HG03066 (cell line): ENCODE results near the gene SNTG2.

Experiments
- ATAC-seq: cut with Tn5 transposase; IDR thresholded peaks from one replicate; pipeline ENCODE4 v1.9.1; 2021; ENCODE audit warnings: low read depth; ENCODE audit not compliant: unreplicated experiment

The SNTG2 gene

DNA sequence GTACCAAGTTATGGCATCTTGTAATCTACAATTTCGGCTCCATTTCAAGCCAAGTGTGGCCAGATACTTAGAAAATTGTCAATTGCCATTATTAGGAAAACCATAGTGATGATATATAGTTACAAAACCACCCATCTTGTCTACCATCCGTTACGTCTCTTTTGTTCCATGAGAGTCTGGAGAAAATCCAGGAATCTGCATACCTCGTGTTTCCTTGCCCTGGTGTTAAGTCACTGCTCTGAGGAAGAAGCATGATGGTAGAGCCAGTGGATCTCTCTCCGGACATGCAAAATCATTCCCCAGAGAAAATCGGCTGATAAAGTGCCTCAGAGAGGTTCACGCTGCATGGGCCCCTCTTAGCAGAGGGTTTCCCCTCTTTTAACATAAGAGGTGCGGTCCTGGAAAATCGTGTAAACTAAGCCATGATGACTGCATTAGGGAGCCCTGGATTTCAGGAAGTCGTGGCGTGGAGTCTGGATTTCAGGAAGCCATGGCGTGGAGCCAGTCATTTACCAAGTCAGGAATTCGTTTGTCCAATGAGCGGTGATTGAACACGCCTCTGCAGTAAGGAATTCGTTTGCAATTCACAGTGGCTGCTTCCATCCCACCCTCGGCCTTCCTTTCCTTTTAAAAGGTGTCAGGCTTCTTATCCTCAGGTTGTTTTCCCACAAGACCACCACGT lies 304.2 kb downstream of the SNTG2 start:
- no peak for ATAC-seq

DNA sequence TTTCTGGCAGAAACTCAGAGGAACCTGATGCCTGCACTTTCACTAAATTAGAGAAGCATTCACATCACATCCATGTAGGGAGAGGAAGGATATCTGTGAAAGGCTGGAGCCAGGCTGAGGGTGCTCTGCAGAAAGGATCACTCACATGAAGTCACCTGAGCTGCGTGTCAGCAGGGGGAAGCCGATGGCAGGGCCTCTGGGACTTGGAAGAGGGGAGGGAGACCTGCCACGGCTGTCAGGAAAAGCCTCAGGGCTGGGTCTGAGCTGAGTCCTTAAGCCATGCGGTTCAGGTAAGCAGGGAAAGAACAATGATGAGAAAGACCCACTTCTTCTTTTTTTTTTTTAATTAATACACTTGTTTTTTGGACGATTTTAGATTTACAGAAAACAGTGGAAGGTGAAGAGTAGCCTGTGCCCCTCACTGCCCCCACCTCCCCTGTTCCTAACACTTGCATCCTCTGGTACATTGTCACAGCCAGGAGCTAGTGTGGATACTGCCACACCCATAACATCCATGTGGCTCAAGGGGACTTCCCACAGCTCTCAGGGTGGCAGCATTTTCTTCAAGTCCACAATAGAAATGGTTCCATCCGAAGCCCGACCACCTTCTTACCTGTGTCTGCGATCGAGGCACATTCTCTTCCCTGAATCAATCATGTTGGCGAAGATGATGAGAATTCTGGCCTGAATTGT lies 306.1 kb downstream of the SNTG2 start:
- no peak for ATAC-seq

DNA sequence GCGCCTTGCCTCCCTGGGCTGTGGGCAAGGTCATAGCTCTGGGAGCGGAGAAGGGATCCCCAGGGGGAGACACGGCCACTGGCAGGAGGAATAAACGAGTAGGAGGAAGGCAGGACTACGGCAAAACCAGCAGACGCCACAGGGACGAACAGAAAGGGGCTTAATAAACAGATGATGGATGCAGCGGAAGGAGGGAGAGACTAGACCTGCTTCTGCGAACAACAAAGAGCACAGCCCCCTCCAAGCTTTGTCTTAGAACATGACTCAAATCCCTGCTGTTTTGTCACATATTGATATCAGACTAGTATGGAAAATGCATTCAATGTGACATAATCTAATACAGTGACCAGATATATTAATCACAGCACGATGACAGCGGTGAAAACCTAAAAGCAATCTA lies 306.7 kb downstream of the SNTG2 start:
- no peak for ATAC-seq

DNA sequence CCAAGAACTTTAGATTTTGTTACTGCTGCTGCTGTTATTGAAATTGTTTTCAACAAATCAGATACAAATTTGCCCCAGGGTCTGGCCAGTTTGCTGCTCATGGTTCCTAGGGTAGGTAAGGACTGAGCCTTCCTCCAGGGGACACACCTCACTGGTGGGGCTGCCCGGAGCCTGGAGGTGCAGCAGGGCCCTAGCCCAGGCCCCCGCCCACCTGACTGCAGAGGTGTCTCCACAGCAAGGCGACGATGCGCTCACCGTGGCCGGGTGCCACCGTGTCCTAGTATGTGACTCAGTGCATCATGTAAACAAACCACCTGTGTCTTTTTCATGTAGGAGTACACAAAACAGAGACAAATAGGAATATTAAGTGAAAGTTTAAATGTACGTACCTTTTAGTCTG lies 309.1 kb downstream of the SNTG2 start:
- no peak for ATAC-seq

DNA sequence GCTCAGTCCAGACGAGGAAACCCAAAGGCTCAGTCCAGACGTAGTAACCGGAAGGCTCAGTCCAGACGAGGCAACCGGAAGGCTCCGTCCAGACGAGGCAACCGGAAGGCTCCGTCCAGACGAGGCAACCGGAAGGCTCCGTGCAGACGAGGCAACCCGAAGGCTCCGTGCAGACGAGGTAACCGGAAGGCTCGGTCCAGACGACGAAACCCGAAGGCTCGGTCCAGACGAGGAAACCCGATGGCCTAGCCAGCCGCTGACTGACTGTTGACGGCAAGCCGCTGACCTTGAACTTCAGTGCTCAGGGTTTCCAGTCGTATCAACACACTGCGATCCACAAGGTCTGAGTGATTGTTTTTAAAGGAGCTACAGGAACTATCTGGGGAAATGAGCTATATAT lies 312.0 kb downstream of the SNTG2 start:
- no peak for ATAC-seq

DNA sequence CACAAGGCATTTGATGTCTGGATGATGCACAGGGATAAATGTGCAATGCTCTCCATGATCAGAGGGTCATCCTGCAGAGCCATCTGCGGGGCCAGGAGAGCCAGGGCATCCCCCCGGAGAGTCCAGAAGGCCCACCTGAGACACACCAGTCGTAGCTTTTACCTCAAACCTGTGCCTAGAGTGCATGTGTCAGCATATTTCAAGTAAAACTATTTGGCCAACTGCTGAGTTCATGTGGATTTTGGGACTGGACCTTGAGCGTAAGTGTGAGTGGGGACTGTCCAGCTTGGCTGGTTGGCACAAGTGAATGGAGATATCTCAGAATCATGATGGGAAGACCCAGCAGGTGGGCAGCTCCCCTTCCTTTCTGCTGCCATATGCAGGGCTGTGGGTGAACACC lies 314.8 kb downstream of the SNTG2 start:
- ATAC-seq, result no peak

DNA sequence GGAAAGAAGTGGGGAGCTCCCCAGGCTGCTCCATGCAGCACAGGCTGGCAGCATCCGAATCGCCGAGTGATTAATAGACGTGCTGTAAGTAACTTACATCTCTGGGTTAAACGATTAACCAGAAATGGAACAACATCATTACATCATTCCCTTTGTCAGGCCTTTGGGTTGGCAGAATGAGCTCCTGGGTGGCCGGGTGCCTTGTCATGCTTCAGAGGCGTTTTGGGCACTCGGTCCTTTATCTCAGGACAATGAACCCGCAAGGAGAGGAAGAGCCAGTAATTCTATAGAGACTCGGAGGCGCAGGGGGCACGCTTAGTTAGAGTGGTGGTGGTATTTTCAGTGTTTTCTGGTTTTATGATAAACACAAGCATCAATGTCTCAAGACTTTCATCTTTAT lies 315.7 kb downstream of the SNTG2 start:
- ATAC-seq, result no peak

DNA sequence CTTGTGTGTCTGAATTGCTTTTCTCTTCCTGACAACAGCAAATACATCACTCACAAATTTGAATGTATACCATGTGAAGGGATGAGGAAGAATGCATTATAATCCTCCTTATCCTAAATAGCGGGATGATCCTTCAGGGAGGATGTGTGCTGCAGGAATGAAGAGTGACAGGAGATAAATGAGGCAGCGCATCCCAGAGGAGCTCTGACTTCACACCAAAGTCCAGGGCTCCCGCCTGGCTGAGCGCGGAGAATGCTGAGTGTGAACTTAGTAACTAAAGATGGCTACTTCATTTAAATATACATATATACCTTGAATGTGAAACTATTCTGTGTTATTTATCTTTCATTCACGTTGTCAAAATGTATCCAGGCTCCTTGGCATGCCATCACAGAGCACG lies 317.4 kb downstream of the SNTG2 start:
- ATAC-seq, result no peak

DNA sequence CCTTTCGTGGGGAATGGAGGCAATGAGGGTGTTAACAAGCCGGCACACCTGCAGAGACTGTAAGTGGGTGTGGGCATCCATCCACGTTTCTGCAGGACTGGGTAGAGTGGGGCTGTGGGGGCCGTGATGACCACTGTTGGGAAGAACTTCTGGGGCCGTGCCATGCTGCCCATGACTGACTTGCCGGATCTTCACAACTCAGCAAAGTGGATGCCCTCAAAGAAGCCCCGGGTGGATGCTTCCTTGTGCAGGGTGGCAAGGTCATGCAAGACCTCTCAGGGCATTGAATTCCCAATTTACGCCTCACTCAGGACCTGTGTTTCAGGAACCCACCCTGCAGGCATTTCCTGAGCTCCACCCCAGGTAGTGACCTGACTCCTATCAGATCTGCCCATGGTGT lies 319.2 kb downstream of the SNTG2 start:
- no peak for ATAC-seq

DNA sequence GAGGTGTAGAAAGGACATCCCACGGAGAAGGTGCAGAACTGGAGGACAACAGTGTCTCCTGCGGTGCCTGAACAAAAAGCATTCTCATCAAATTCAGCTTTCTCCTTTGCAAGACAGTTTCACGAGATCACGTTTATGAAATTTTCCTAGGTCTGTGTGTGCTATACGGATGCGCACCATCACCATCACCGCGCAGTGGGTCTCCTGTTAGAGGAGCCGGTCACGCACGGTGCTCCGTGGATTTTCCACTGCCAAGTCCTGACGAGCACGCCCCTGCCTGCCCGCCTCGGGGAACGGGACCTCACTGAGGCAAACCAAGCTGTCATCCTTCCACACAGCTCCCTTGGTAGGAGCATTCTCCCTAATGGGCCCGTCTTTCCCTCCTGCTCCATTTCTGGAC lies 322.2 kb downstream of the SNTG2 start:
- no peak for ATAC-seq

DNA sequence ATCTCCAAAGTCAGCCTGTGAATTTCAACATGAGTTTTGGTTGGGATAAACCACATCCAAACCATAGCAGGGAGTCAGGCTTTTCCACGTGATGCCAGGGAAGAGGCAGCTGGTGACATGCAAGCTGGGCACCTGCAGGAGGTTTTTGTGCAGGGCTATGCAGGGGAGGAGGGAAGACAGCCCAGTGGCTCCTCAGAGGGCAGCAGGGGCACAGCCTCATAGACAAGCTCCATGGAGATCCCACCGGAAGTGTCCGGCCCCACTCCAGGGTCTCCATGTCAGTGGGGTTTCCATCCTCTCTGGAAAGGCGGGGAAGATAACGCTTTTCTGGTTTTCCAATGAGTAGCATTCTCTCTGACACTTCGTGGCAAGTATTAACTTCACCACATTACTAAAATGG lies 327.0 kb downstream of the SNTG2 start:
- no peak for ATAC-seq

DNA sequence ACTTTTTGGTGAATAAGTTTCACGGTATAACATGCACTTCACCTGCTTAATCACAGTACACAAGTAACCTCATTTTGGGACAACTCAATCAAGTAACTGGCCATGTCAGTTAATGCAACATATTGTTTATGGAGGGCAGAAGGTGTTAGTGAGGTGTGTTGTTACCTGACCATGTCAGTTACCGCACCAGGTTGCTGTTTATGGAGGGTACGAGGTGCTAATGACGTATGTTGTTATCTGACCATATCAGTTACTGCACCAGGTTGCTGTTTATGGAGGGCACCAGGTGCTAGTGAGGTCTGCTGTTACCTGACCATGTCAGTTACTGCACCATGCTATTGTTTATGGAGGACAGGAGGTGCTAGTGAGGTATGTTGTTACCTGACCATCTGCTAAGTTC lies 327.5 kb downstream of the SNTG2 start:
- no peak for ATAC-seq

DNA sequence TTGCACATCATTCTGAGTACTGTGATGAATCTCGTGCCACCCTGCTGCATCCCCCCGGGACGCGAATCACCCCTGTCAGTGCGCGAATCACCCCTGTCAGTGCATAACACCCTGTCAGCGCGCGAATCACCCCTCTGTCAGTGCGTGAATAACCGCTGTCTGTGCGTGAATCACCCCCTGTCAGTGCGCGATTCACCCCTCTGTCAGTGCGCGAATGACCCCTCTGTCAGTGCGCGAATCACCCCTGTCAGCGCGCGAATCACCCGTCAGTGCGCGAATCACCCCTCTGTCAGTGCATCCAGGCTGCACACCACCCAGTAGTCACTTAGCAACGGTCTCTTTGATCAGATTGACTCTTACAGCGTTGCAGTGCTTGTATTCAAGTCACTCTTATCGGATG lies 328.2 kb downstream of the SNTG2 start:
- ATAC-seq, result no peak

DNA sequence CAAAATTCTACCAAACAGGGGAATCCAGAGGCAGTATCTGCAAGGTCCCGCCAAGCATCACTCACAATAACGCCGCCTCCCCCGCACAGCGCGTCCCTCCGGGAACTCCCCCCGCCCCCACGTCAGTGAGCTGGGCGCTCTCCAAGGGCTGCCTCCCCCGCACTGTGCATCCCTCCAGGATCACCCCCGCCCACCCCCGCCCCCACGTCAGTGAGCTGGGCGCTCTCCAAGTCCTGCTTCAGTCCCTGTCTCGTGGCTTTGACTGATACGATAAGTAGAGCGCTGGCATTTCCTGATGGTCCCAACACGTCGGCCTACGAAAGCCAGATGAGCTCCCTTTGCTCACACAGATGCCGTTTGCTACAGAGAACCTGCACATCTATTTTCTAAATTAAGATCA lies 331.9 kb downstream of the SNTG2 start:
- no peak for ATAC-seq

DNA sequence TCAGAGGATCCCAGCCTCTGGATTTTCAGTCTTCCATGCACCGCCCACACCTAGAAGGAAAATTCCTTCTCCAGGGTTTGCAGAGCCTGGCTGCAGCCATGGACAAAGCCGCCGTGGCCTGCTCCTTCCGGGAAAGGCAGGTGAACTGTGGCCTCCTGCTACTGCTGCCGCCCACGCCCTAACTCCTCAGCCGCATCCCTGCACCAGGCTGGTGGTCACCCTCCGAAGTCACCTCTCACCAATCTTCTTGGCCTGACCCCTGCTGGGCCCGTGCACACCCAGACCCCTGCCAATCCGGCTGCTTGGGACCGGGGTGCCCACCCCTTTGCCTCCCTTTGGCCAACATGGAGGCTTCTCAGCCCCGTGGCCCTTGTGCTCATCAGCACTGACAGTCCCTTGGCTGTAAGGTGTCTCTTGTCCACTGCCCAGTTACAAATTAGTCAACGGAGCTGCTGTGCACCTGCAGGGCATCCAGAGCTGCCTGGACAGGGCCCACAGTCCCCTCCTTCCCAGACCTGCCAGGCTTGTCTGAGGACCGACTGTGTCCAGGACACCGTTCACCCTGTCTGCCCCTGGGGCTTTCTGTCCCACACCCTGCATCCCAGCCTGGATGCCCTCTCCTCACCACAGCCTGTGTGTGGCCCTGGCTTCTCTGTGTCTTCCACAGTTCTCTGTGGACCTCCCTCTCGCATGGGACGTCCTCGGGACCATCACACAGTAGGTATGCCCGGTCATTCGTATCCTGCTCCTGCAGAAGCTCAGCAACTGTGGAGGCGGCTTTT lies 332.6 kb downstream of the SNTG2 start:
- ATAC-seq, result no peak

DNA sequence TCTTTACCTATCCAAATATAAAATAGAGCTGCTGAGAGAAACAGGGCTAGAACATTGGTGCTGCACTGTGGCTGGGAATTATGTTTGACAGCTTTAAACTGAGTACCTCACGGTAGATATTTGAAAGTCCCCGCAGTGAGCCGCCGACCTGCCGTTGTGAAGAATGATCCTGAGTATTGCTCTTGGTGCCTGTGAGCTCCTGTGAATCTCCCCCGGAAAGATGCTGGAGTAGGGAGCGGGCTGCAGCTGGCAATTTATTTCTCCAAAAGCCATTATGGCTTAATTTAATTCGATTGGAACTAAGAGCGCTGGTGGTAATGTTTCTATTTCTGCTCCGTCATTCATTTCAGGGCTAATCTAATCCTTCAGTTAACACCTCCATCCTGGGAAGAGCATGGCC lies 333.2 kb downstream of the SNTG2 start:
- no peak for ATAC-seq

DNA sequence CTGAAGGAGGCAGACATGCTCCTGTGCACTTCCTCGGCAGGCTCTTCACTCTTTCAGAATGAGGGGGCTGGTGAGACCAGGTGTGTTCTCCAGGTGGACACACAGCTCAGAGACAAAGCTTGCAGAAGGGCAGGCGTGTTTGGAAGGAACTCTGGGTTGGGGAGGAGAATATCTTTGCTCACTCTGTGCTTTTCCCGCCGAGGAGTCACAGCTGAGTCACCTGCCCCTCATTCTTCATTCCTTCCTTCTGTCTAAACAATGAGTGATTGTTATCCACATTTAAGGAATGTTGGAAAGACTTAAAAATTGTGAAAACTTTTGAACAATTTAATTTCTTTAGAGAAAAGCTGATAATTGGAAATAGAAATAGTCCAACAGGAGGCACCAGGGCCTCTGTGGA lies 336.3 kb downstream of the SNTG2 start:
- no peak for ATAC-seq

DNA sequence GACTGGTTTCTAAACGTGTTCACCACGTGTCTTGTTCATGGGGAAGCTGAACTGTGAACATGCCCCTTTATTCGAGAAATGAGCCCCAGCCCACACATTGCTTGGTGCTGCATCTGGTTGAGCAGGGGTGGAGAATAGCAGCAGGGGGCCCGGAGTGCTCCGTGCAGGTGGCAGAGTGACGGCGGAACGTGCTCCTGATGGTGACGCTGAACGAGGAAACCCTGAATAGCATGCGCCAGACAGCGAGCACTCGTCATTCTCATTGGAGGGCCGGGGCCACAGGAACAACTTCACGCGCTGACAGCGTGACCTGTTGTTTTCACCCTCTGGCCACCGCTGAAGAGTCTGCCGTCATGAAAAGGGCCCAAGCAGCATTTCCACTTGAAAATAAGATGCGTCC lies 336.8 kb downstream of the SNTG2 start:
- no peak for ATAC-seq

DNA sequence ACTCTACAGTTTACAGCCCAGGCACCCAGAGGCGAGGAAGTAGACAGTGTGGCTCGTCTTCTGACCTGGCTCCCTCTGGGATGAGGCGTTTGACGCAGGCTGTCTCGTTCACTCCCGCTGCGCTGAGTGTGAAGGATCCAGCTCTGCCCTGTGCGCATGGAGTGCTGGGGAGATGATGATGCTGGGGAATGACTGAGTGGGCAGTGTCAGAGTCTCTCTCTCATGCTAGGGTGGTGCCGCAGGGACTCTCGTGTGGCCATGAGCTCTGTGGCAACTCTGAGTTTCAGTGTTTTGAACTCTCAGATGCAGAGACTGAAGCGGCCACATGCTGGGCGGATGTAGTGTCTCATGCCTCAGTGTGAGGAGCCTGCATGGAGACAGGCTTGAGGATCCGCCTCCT lies 344.3 kb downstream of the SNTG2 start:
- ATAC-seq, result no peak

DNA sequence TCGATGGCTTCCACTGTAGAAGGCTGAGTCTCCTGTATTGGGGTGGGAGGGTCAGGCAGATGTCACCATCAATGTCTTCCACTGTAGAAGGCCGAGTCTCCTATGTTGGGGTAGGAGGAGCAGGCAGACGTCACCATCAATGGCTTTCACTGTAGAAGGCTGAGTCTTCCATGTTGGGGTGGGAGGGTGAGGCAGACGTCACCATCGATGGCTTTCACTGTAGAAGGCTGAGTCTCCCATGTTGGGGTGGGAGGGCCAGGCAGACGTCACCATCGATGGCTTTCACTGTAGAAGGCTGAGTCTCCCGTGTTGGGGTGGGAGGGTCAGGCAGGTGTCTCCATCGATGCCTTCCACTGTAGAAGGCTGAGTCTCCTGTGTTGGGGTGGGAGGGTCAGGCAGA lies 345.1 kb downstream of the SNTG2 start:
- ATAC-seq, result no peak

DNA sequence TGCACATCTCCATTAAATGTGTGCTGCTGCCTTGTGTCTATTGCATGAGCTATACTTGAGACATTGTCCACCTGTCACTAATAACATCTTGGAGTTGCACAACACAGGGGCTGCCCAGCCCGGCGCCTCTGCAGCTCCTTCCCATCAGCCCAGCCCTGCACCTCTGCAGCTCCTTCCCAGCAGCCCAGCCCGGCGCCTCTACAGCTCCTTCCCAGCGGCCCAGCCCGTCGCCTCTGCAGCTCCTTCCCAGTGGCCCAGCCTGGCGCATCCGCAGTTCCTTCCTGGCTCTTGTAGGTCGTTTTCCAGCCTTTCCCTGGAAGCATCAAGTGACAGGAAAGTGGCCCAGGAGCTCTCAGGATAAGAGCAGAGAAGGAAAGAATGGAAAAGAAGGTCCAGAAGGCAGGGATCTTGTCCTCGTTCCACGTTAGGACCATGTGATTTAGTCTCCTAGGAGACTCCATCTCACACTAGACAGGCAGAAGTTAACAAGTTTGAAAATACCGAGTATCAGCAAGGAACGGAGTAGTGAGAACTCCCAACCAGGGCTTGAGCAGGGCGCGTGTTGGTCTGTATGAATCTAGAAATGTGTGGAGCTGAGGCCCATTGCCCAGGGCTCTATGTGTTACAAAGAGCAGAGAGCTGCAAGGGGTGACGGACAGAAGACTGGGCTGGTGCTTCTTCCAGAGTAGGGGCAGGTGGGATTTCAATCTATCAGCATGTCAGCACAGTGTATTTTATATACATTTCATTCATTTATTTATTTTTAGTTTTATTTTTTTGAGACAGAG lies 346.9 kb downstream of the SNTG2 start:
- ATAC-seq, result no peak
